GM18520 (cell line): ENCODE data around the gene STX1B.
A peak's percentile ranks its signal among the peaks of the same experiment; 100 is the strongest.
"Not testable (repeated sequence)": the region's sequence is repeated elsewhere in the genome, so short reads cannot be mapped to it uniquely, and the experiment has no call there.

Experiments
- ATAC-seq: cut with Tn5 transposase; IDR thresholded peaks from one replicate; pipeline ENCODE4 v1.9.1; 2021; ENCODE audit not compliant: unreplicated experiment

The STX1B gene

DNA sequence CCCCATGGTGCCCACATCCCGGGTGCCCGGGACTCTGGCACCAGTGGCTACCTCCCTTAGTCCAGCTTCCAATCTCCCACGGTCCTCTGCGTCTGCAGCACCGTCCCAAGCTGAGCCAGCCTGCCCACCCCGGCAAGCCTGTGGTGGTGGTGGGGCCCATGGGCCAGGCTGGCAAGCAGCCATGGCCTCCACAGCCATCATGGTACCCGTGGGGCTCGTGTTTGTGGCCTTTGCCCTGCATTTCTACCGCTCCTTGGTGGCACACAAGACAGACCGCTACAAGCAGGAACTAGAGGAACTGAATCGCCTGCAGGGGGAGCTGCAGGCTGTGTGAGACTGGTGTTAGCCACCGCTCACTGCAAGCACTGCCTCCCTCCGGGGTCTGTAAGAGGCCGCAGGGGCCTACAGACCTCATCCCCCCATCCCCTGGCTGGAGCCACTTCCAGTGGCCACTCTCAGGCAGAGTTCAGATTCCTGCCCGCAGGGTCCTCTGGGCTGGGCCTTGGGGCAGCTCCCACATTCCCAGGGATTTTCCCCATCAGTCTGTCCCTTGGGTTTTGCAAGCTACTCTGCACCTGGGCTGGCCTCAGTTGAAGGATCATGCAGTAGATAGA is 56.8 kb downstream of the STX1B start:
- peak; percentile 22 for ATAC-seq

DNA sequence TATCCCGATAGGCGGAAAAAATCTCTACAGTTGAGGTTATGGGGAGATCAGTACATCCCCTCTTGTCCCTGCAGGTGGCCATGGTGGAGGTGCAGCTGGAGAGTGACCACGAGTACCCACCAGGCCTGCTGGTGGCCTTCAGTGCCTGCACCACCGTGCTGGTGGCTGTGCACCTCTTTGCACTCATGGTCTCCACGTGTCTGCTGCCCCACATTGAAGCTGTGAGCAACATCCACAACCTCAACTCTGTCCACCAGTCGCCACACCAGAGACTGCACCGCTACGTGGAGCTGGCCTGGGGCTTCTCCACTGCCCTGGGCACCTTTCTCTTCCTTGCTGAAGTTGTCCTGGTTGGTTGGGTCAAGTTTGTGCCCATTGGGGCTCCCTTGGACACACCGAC is 57.3 kb downstream of the STX1B start:
- no peak for ATAC-seq

GRCh38 chr16:30951750-30952149 is 58.7 kb downstream of the STX1B start:
- ATAC-seq = no peak

GRCh38 chr16:30951193-30951592 is 59.2 kb downstream of the STX1B start:
- ATAC-seq = no peak

DNA sequence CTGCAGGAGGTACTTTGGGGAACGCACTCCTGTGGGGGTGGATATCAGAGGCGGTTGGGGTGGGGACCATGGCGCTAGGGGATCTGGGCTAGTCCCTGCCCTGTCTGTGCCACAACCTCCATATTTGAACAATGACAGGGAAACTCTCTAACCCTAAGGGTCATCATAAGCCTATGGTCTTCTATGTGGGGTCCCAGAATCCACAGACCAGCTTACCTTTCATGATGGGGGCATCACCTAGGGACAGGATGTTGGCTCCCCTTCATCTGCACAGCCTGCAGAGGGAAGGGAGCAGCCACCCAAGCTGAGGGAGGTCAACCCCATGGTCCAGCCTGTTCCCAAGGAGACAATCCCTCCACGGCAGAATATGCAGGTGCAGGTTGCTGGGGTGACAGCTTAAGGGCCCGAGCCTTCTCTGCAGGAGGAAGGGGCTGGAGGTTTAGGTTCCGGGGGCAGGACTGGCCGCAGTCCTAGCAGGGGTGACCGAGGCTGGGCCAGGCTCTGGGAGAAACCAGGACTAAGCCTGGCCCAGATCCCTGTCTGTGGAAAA is 59.8 kb downstream of the STX1B start:
- ATAC-seq = no peak

DNA sequence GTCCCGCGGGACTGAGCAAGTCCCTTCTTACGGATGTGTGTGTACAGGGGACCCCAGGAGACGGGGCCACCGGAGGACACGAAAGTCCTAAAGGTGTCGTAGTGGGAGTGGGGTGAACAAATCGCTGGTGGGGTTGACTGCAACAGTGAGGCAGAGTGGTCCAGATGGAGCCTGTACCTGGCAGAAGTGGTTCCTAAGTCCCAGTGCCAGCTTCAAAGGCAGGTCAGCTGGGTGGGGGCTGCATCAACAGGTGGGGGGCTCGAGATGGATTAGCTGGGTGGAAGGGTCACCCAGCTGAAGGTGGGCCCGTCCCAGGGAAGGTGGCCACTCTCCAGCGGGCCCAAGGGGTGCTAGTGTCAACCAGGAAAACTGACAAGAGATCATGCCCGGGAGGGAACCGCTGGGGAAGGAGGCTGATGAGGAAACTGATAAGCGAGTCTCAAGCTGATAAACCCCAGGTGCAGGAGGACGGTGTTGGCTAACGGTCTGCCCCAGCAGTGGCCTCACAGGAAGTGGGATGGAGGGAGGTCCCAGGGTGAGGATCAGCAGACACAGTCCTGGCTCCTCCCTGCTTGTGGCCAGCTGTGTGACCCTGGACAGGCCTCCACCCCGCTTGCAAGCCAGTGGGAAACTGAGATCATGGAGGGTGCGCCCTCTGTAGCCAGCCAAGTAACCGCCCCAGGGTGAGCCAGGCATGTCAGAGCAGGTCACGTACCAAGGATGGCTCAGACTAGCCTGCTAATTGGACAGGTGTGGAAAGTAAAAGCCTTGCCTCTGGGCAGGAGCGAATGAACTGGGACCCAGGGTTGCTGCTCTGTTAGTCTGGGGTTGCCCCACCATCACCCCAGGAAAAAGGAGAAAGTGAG is 60.6 kb downstream of the STX1B start:
- peak; percentile 34 for ATAC-seq

GRCh38 chr16:30948667-30949649 is 61.5 kb downstream of the STX1B start, which contains the start of gene ORAI3:
TSS of gene ORAI3 (plus strand) at chr16:30949068. CDS start at chr16:30949290, 222 bp downstream.
- peak; percentile 46 for ATAC-seq

DNA sequence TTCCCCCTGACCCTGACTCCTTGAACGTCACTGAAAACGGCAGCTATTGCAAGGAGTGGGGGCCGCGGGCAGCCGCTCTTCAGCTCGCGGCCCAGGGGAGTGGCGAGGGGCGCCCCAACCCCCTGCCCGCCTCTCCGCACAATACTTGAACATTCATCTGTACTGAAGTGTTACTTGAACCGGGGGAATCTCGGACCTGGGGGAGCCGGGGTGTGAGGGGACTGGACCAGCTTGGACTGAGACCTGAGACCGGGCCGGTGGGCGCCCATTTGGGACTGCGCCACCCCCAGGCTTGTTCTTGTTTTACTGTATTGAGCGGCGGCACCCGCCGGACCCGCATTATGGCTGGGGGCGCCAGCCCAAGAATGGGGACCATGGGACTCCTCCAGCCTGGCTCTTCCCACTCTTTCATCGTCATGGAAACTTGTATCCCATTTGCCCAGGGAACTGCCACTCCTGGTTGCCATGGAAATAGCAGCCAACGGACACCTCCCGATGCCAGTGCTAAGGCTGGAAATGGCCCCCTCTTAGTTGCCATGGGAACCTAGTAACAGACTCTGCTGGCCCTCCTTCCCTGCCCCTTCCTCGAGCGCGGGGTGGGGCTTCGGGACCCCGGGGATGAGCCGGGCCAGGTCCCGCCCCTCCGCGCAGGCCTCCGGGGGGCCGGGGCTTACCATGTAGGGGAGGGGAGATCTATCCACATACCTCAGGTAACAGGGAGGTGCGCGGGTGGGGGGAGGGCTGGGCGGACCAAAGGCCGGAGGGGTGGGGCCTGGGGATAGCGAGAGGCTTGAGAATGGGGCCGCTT is 62.4 kb downstream of the STX1B start:
- ATAC-seq = no peak

GRCh38 chr16:30947541-30947858 is 62.9 kb downstream of the STX1B start:
- ATAC-seq = no peak

DNA sequence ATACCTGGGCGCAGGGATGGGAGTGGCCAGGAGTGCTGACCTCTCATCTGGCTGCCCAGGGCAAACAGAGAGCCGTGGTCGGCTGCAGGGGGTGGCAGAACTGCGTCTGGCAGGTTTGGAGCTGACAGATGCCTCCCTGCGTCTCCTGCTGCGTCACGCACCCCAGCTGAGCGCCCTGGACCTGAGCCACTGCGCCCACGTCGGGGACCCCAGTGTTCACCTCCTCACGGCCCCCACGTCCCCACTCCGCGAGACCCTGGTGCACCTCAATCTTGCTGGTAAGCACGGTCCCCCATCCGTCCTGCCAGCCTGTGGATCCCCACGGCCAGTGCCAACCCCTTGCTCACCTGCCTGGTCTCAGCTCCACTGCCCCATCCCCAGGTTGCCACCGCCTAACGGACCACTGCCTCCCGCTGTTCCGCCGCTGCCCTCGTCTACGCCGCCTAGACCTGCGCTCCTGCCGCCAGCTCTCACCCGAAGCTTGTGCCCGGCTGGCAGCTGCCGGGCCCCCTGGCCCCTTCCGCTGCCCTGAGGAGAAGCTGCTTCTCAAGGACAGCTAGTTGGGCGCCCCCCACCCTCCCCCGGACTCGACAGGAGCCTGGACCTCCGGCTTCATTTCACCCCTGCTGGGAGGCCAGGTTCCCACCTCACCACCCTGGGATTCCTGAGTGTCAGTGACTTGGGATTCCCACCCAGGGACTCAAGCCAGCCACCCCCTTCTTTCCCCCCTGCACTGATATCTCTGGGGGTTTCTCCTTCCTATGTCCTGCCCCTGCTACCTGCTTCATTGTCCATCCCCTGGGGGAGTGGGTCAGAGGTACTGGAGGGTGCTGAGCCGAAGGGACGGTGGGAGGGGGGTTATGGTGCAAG is 63.5 kb downstream of the STX1B start:
- ATAC-seq = no peak

GRCh38 chr16:30944352-30944751 is 66.1 kb downstream of the STX1B start:
- ATAC-seq = no peak

- no peak for ATAC-seq
Observed at GRCh38 chr16:30942426-30942806, 68.0 kb downstream of the STX1B start.

DNA sequence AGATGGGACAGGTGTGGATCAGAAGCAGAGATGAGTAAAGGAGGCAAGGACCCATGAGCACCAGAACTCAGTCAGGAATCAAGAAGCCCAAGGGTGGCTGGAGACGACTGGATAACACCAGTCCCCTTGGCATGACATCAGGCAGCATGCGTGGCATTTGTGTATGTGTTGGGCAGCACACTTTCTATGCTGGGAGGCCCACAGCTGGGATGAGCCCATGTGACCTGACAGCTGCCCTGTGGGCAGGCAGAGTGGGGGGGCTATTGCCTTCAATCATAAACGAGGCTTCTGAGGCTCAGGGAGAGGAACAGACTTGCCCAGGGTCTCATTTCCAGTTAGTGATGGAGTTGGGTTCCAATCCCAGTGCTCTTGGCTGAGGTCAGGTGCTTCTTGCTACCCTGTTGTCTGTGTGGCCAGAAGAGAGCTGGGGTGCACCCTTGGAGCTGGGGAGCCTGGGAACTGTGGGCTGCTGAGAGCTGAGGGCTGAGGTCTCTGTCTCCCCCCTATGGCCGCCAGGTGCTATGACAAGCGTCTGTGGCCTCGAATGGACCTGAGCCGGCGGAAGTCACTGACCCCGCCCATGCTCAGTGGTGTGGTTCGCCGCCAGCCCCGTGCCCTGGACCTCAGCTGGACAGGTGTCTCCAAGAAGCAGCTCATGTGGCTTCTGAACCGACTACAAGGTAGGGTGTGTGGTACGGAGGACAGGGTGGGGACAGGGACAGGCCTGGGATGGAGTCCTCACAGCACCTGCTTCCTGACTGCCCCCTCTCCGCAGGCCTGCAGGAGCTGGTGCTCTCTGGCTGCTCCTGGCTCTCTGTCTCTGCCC is 68.6 kb downstream of the STX1B start:
- peak; percentile 86 for ATAC-seq

DNA sequence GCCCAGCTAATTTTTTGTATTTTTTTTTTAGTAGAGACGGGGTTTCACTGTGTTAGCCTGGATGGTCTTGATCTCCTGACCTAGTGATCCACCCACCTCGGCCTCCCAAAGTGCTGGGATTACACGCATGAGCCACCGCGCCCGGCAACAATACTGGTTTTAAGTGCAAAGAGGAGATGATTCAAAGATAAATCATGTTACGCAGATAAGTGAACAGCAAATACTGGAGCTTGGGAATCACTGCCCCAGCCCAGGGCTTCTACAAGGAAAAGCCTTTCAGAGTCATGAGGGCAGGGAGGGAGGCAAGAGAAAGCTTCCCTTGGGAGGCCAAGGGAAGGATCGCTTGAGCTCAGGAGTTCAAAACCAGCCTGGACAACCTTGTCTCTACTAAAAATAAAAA is 70.9 kb downstream of the STX1B start:
- ATAC-seq = not testable (repeated sequence)
